ENCODE data around the gene F9. TPM values are rescaled to one million over a fixed set of nuclear protein-coding genes. Genes with fewer than 3 reads are reported as not detected.

Gene F9
- total RNA-seq, 2 experiments from 2014 or later: not detected

Other genes starting within 250 kb of the F9 start
- under 1 TPM; 0.34 to 0.74 TPM for gene MCF2, start 177.4 kb downstream of the F9 start, total RNA-seq